Activated T-helper 1 cell treated with anti-CD3 and anti-CD28 coated beads, Interleukin-12 subunit alpha, Interleukin-12 subunit beta, Interleukin-2, Interleukin-4 antibody, amounts not matched to agents 30 ng/mL and 10 ng/mL and 1 ng/mL, durations not matched to agents 14 hours and 24 hours and 36 hours (primary cell): Measurements from ENCODE around the gene HYAL3. TPM values are rescaled to one million over a fixed set of nuclear protein-coding genes. Genes with fewer than 3 reads are reported as not detected.
"Not testable (repeated sequence)": the region's sequence is repeated elsewhere in the genome, so short reads cannot be mapped to it uniquely, and the experiment has no call there.

Experiments used
- DNase-seq: peaks from one replicate; pipeline ENCODE4 v3.0.0; 2021; ENCODE audit warnings: low spot score
- H3K27ac Mint-ChIP-seq: one replicate; pipeline ENCODE4 v1.8.0; 2021; ENCODE audit warnings: mild to moderate bottlenecking, mixed read lengths
- H3K27me3 Mint-ChIP-seq: one replicate; pipeline ENCODE4 v1.8.0; 2022; ENCODE audit warnings: mild to moderate bottlenecking, moderate library complexity, mixed read lengths; ENCODE audit not compliant: insufficient read depth
- H3K36me3 Mint-ChIP-seq: one replicate; pipeline ENCODE4 v1.8.0; 2021; ENCODE audit warnings: low read depth, mixed read lengths
- H3K4me1 Mint-ChIP-seq: one replicate; pipeline ENCODE4 v1.8.0; 2021; ENCODE audit warnings: low read depth, mixed read lengths
- H3K4me3 Mint-ChIP-seq: one replicate; pipeline ENCODE4 v1.8.0; 2021; ENCODE audit warnings: mild to moderate bottlenecking, moderate library complexity, mixed read lengths
- H3K9me3 Mint-ChIP-seq: one replicate; pipeline ENCODE4 v1.8.0; 2021; ENCODE audit warnings: mixed read lengths
- intact Hi-C: fragments of 100-400 bp; cut with micrococcal nuclease; formaldehyde crosslinking; loops from one replicate; pipeline ENCODE4 v1.15.1; 2024
- total RNA-seq: library from RNA; stranded (reverse); gene quantifications from 2 replicates; pipeline ENCODE4 v1.2.3, GENCODE V29; 2022

HYAL3 gene
- total RNA-seq, 1 donor from 2014 or later, result 8.0 TPM

- Mint-ChIP-seq H3K9me3 (no peaks in the 10 kb centered on the region), H3K27me3 (peaks cover 39% of the 10 kb centered on the region), H3K4me1 (peaks cover 21% of the 10 kb centered on the region), H3K27ac (no peak overlapping the region), H3K4me3 (no peak overlapping the region), H3K36me3 (no peaks in the 10 kb centered on the region)
- intact Hi-C loops, result loop anchor here (1.0 kb wide), 6 partner anchors 13 to 152 kb away; no protein-coding TSS in a partner anchor
- no peak for DNase-seq
These were observed 25.5 kb downstream of the HYAL3 start for GRCh38 chr3:50273689-50274065.

- peaks cover 21% of the 10 kb centered on the region for H3K4me1 Mint-ChIP-seq
- H3K36me3 Mint-ChIP-seq, result no peaks in the 10 kb centered on the region
- intact Hi-C loops, result loop anchor here (1.0 kb wide), 5 partner anchors 13 to 152 kb away; no protein-coding TSS in a partner anchor
- no peak overlapping the region for H3K27ac Mint-ChIP-seq
- peaks cover 39% of the 10 kb centered on the region for H3K27me3 Mint-ChIP-seq
- no peaks in the 10 kb centered on the region for H3K9me3 Mint-ChIP-seq
- peak overlapping the region; percentile 71 for H3K4me3 Mint-ChIP-seq
- peak; percentile 82 for DNase-seq
These were observed 26.1 kb downstream of the HYAL3 start for GRCh38 chr3:50272911-50273688.

GRCh38 chr3:50272538-50272910 lies 26.7 kb downstream of the HYAL3 start:
- H3K9me3 Mint-ChIP-seq, intact Hi-C loops, H3K4me3 Mint-ChIP-seq, H3K36me3 Mint-ChIP-seq, H3K27ac Mint-ChIP-seq, DNase-seq: not testable (repeated sequence)
- Mint-ChIP-seq H3K27me3 (peaks cover 36% of the 10 kb centered on the region), H3K4me1 (peaks cover 21% of the 10 kb centered on the region)

- peaks cover 21% of the 10 kb centered on the region for H3K4me1 Mint-ChIP-seq
- peaks cover 34% of the 10 kb centered on the region for H3K27me3 Mint-ChIP-seq
- H3K27ac Mint-ChIP-seq, result no peak overlapping the region
- no peaks in the 10 kb centered on the region for H3K9me3 Mint-ChIP-seq
- intact Hi-C loops, result no loop called here
- DNase-seq, result no peak
- no peak overlapping the region for H3K4me3 Mint-ChIP-seq
- H3K36me3 Mint-ChIP-seq, result no peaks in the 10 kb centered on the region
These were observed 27.8 kb downstream of the HYAL3 start for GRCh38 chr3:50271314-50271936.

- DNase-seq, result no peak
- intact Hi-C loops, result no loop called here
- Mint-ChIP-seq H3K36me3 (no peaks in the 10 kb centered on the region), H3K4me3 (no peak overlapping the region), H3K4me1 (peaks cover 16% of the 10 kb centered on the region), H3K27ac (no peak overlapping the region), H3K27me3 (peaks cover 31% of the 10 kb centered on the region), H3K9me3 (no peaks in the 10 kb centered on the region)
These were observed 28.6 kb downstream of the HYAL3 start for GRCh38 chr3:50270422-50271224.

- H3K9me3 Mint-ChIP-seq, result no peaks in the 10 kb centered on the region
- H3K27ac Mint-ChIP-seq, result no peak overlapping the region
- no peak overlapping the region for H3K4me3 Mint-ChIP-seq
- H3K4me1 Mint-ChIP-seq, result peaks cover 13% of the 10 kb centered on the region
- peaks cover 26% of the 10 kb centered on the region for H3K27me3 Mint-ChIP-seq
- no peak for DNase-seq
- H3K36me3 Mint-ChIP-seq, result no peaks in the 10 kb centered on the region
- intact Hi-C loops, result no loop called here
These were observed 29.2 kb downstream of the HYAL3 start for GRCh38 chr3:50269977-50270413.

- intact Hi-C loops, result no loop called here
- DNase-seq, result no peak
- Mint-ChIP-seq H3K36me3 (no peaks in the 10 kb centered on the region), H3K9me3 (no peaks in the 10 kb centered on the region), H3K27me3 (peaks cover 23% of the 10 kb centered on the region), H3K4me3 (no peak overlapping the region), H3K4me1 (peaks cover 10% of the 10 kb centered on the region), H3K27ac (no peak overlapping the region)
These were observed 29.7 kb downstream of the HYAL3 start for GRCh38 chr3:50269460-50269859.

- Mint-ChIP-seq H3K36me3 (no peaks in the 10 kb centered on the region), H3K4me1 (peaks cover 5% of the 10 kb centered on the region), H3K27me3 (peaks cover 18% of the 10 kb centered on the region), H3K9me3 (no peaks in the 10 kb centered on the region), H3K27ac (no peak within 1 kb of the TSS), H3K4me3 (no peak within 1 kb of the TSS)
- intact Hi-C loops, result no loop called here
- no peak for DNase-seq
These were observed 30.3 kb downstream of the HYAL3 start, which contains the start of gene SEMA3B for GRCh38 chr3:50268703-50269451. Gene SEMA3B, plus strand, starts transcription at chr3:50269147. Its CDS starts 94 bp downstream, at chr3:50269241.

- no peaks in the 10 kb centered on the region for H3K36me3 Mint-ChIP-seq
- no peak for DNase-seq
- peaks cover 18% of the 10 kb centered on the region for H3K27me3 Mint-ChIP-seq
- H3K27ac Mint-ChIP-seq, result no peak overlapping the region
- intact Hi-C loops, result no loop called here
- H3K9me3 Mint-ChIP-seq, result no peaks in the 10 kb centered on the region
- H3K4me3 Mint-ChIP-seq, result no peak overlapping the region
- H3K4me1 Mint-ChIP-seq, result peaks cover 5% of the 10 kb centered on the region
These were observed 30.9 kb downstream of the HYAL3 start for GRCh38 chr3:50268276-50268675.

GRCh38 chr3:50267280-50267913 lies 31.8 kb downstream of the HYAL3 start:
- no peak for DNase-seq
- intact Hi-C loops, result no loop called here
- H3K4me3 Mint-ChIP-seq, result no peak overlapping the region
- H3K27me3 Mint-ChIP-seq, result peaks cover 14% of the 10 kb centered on the region
- H3K36me3 Mint-ChIP-seq, result no peaks in the 10 kb centered on the region
- no peaks in the 10 kb centered on the region for H3K4me1 Mint-ChIP-seq
- H3K27ac Mint-ChIP-seq, result no peak overlapping the region
- H3K9me3 Mint-ChIP-seq, result no peaks in the 10 kb centered on the region

GRCh38 chr3:50266836-50267235 lies 32.4 kb downstream of the HYAL3 start:
- H3K27ac Mint-ChIP-seq, result no peak overlapping the region
- no peaks in the 10 kb centered on the region for H3K36me3 Mint-ChIP-seq
- H3K4me3 Mint-ChIP-seq, result no peak overlapping the region
- no peaks in the 10 kb centered on the region for H3K9me3 Mint-ChIP-seq
- intact Hi-C loops, result no loop called here
- peaks cover 14% of the 10 kb centered on the region for H3K27me3 Mint-ChIP-seq
- DNase-seq, result no peak
- H3K4me1 Mint-ChIP-seq, result no peaks in the 10 kb centered on the region

GRCh38 chr3:50266017-50266416 lies 33.2 kb downstream of the HYAL3 start:
- Mint-ChIP-seq H3K36me3 (no peaks in the 10 kb centered on the region), H3K27ac (no peak overlapping the region), H3K9me3 (no peaks in the 10 kb centered on the region), H3K4me1 (no peaks in the 10 kb centered on the region), H3K27me3 (peaks cover 14% of the 10 kb centered on the region), H3K4me3 (no peak overlapping the region)
- intact Hi-C loops, result no loop called here
- no peak for DNase-seq
